ENCODE results near the gene LRRC4B.
A peak's percentile ranks its signal among the peaks of the same experiment; 100 is the strongest.

The LRRC4B gene

GRCh38 chr19:50513746-50514345 is 54.4 kb downstream of the LRRC4B start, which contains the start of gene ASPDH:
TSS of gene ASPDH (minus strand) at chr19:50513913. CDS start at chr19:50513823, 90 bp downstream.
- Mint-ChIP-seq H3K4me3 (no peak within 1 kb of the TSS), H3K9me3 (no peaks in the 10 kb centered on the region), H3K27ac (no peak within 1 kb of the TSS), H3K4me1 (ENCODE audit: low read depth) (peaks cover 16% of the 10 kb centered on the region), H3K27me3 (peaks cover 20% of the 10 kb centered on the region), H3K36me3 (ENCODE audit: low read depth) (peaks cover 9% of the 10 kb centered on the region)
- DNase-seq = no peak

GRCh38 chr19:50512999-50513745 is 55.1 kb downstream of the LRRC4B start:
- no peak overlapping the region for H3K4me3 Mint-ChIP-seq
- H3K27ac Mint-ChIP-seq = no peak overlapping the region
- H3K9me3 Mint-ChIP-seq = no peaks in the 10 kb centered on the region
- peaks cover 19% of the 10 kb centered on the region for H3K4me1 Mint-ChIP-seq (ENCODE audit: low read depth)
- peaks cover 14% of the 10 kb centered on the region for H3K27me3 Mint-ChIP-seq
- H3K36me3 Mint-ChIP-seq (ENCODE audit: low read depth) = peaks cover 11% of the 10 kb centered on the region
- no peak for DNase-seq

GRCh38 chr19:50512112-50512998 is 55.9 kb downstream of the LRRC4B start:
- peaks cover 11% of the 10 kb centered on the region for H3K36me3 Mint-ChIP-seq (ENCODE audit: low read depth)
- no peak overlapping the region for H3K4me3 Mint-ChIP-seq
- peaks cover 14% of the 10 kb centered on the region for H3K27me3 Mint-ChIP-seq
- DNase-seq = no peak
- no peaks in the 10 kb centered on the region for H3K9me3 Mint-ChIP-seq
- H3K4me1 Mint-ChIP-seq (ENCODE audit: low read depth) = peaks cover 19% of the 10 kb centered on the region
- no peak overlapping the region for H3K27ac Mint-ChIP-seq

GRCh38 chr19:50511069-50511822 is 57.0 kb downstream of the LRRC4B start, which contains the start of gene JOSD2:
TSS of gene JOSD2 (minus strand) at chr19:50511191. CDS start at chr19:50510431, 760 bp downstream.
- Mint-ChIP-seq H3K4me1 (ENCODE audit: low read depth) (peaks cover 19% of the 10 kb centered on the region), H3K36me3 (ENCODE audit: low read depth) (peaks cover 11% of the 10 kb centered on the region), H3K9me3 (no peaks in the 10 kb centered on the region), H3K27me3 (peaks cover 14% of the 10 kb centered on the region), H3K4me3 (peak within 1 kb of the TSS; percentile 93), H3K27ac (peak within 1 kb of the TSS; percentile 96)
- peak; percentile 96 for DNase-seq

- H3K27me3 Mint-ChIP-seq = peaks cover 10% of the 10 kb centered on the region
- DNase-seq = no peak
- peak overlapping the region; percentile 93 for H3K4me3 Mint-ChIP-seq
- H3K9me3 Mint-ChIP-seq = no peaks in the 10 kb centered on the region
- peaks cover 12% of the 10 kb centered on the region for H3K36me3 Mint-ChIP-seq (ENCODE audit: low read depth)
- peak overlapping the region; percentile 96 for H3K27ac Mint-ChIP-seq
- H3K4me1 Mint-ChIP-seq (ENCODE audit: low read depth) = peaks cover 19% of the 10 kb centered on the region
These were observed 57.6 kb downstream of the LRRC4B start for GRCh38 chr19:50510700-50511068.

GRCh38 chr19:50510121-50510670 is 58.0 kb downstream of the LRRC4B start:
- DNase-seq = no peak
- peaks cover 6% of the 10 kb centered on the region for H3K27me3 Mint-ChIP-seq
- peak overlapping the region; percentile 96 for H3K27ac Mint-ChIP-seq
- H3K9me3 Mint-ChIP-seq = no peaks in the 10 kb centered on the region
- H3K4me1 Mint-ChIP-seq (ENCODE audit: low read depth) = peaks cover 19% of the 10 kb centered on the region
- peaks cover 15% of the 10 kb centered on the region for H3K36me3 Mint-ChIP-seq (ENCODE audit: low read depth)
- H3K4me3 Mint-ChIP-seq = peak overlapping the region; percentile 93

GRCh38 chr19:50509366-50509765 is 58.9 kb downstream of the LRRC4B start:
- peaks cover 17% of the 10 kb centered on the region for H3K36me3 Mint-ChIP-seq (ENCODE audit: low read depth)
- peaks cover 17% of the 10 kb centered on the region for H3K4me1 Mint-ChIP-seq (ENCODE audit: low read depth)
- no peak for DNase-seq
- peak overlapping the region; percentile 93 for H3K4me3 Mint-ChIP-seq
- peaks cover 5% of the 10 kb centered on the region for H3K27me3 Mint-ChIP-seq
- no peaks in the 10 kb centered on the region for H3K9me3 Mint-ChIP-seq
- H3K27ac Mint-ChIP-seq = peak overlapping the region; percentile 80

GRCh38 chr19:50508843-50509190 is 59.4 kb downstream of the LRRC4B start:
- Mint-ChIP-seq H3K4me1 (ENCODE audit: low read depth) (peaks cover 17% of the 10 kb centered on the region), H3K27ac (peak overlapping the region; percentile 63), H3K36me3 (ENCODE audit: low read depth) (peaks cover 17% of the 10 kb centered on the region), H3K9me3 (no peaks in the 10 kb centered on the region), H3K4me3 (peak overlapping the region; percentile 18), H3K27me3 (no peaks in the 10 kb centered on the region)
- no peak for DNase-seq

GRCh38 chr19:50507376-50507775 is 60.9 kb downstream of the LRRC4B start:
- Mint-ChIP-seq H3K4me1 (ENCODE audit: low read depth) (peaks cover 17% of the 10 kb centered on the region), H3K27me3 (no peaks in the 10 kb centered on the region), H3K4me3 (no peak overlapping the region), H3K27ac (no peak overlapping the region), H3K9me3 (no peaks in the 10 kb centered on the region), H3K36me3 (ENCODE audit: low read depth) (peaks cover 17% of the 10 kb centered on the region)
- DNase-seq = no peak

- Mint-ChIP-seq H3K36me3 (ENCODE audit: low read depth) (peaks cover 17% of the 10 kb centered on the region), H3K4me3 (no peak overlapping the region), H3K9me3 (no peaks in the 10 kb centered on the region), H3K27ac (no peak overlapping the region), H3K27me3 (no peaks in the 10 kb centered on the region), H3K4me1 (ENCODE audit: low read depth) (peaks cover 15% of the 10 kb centered on the region)
- DNase-seq = no peak
These were observed 61.5 kb downstream of the LRRC4B start for GRCh38 chr19:50506700-50507099.

- DNase-seq = no peak
- Mint-ChIP-seq H3K27ac (no peak overlapping the region), H3K4me3 (no peak overlapping the region), H3K4me1 (ENCODE audit: low read depth) (peaks cover 11% of the 10 kb centered on the region), H3K9me3 (no peaks in the 10 kb centered on the region), H3K36me3 (ENCODE audit: low read depth) (peaks cover 17% of the 10 kb centered on the region), H3K27me3 (no peaks in the 10 kb centered on the region)
These were observed 62.2 kb downstream of the LRRC4B start for GRCh38 chr19:50505856-50506611.

- no peak for DNase-seq
- Mint-ChIP-seq H3K36me3 (ENCODE audit: low read depth) (peaks cover 6% of the 10 kb centered on the region), H3K4me3 (no peak overlapping the region), H3K4me1 (ENCODE audit: low read depth) (no peaks in the 10 kb centered on the region), H3K9me3 (no peaks in the 10 kb centered on the region), H3K27ac (no peak overlapping the region), H3K27me3 (no peaks in the 10 kb centered on the region)
These were observed 66.4 kb downstream of the LRRC4B start for GRCh38 chr19:50501568-50502475.

All from activated T-cell treated with anti-CD3 and anti-CD28 coated beads, Interleukin-2, amount 50 U/mL, for 24 hours (primary cell).